ENCODE results near the gene BMERB1. TPM values are rescaled to one million over a fixed set of nuclear protein-coding genes. Genes with fewer than 3 reads are reported as not detected.

BMERB1 gene
- total and polyA plus RNA-seq, 9 of the 15 experiments (the other 6 are each of a cell fraction or from before 2014, with no cell fraction given) = 0.29 to 2.9 (median 0.94) TPM

DNA sequence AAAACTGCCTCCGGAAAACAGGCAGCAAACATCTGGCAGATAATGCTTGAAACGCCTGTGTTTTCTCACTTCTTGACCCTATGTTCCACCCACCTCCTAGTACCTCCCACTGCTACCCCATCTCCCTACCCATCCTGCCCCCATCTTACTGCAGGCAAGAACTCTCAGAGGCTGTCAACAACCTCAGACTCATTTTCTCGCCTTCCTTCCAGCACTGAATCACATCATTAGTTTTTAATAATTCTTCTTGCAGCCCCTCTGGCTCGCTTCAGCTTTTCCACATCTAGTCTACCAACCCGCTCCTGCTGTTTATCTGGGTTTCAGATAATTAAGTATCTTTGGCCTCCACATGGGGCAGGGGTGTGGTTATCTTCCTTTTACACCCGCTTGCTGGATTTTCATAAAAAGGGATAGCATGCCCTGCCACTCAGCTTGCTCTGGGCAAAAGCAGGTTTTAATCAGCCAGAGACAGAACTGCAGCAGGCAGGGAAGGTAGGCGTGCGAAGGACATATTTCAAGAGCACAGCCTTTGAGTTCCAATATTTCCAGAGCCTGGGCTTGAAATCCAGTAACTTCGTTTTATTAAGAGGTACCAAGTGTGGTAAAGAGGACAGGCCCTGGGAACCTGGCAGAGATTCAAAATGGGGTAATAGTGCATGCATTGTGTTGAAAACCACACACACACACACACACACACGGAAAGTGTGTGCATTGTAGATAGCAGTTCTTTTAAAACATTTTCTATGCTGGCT, 87.5 kb downstream of the BMERB1 start (continued):
- TF ChIP-seq MECOM (CRISPR knock-in tag; IDR thresholded peaks at IDR 0.05) (no peak), CAMTA2 (CRISPR knock-in tag; conservative IDR thresholded peaks at IDR 0.05) (no peak), PHF20 (IDR thresholded peaks at IDR 0.05; ENCODE audit: partially characterized antibody) (no peak), NFIC (IDR thresholded peaks at IDR 0.05) (peak; percentile 96), ZNF436 (CRISPR knock-in tag; IDR thresholded peaks at IDR 0.05) (no peak), ZNF174 (CRISPR knock-in tag; IDR thresholded peaks at IDR 0.05) (no peak), HSF4 (CRISPR knock-in tag; IDR thresholded peaks at IDR 0.05; ENCODE audit: borderline replicate concordance) (no peak), HNRNPL (IDR thresholded peaks at IDR 0.05; ENCODE audit: low read depth, low read length) (no peak), U2AF2 (optimal IDR thresholded peaks at IDR 0.05; ENCODE audit: low read depth, low read length) (no peak), ZFP30 (CRISPR knock-in tag; IDR thresholded peaks at IDR 0.05; ENCODE audit: borderline replicate concordance) (no peak), TBL1XR1 (IDR thresholded peaks at IDR 0.05; ENCODE audit: low read length in 2 of 2) (peak; percentile 65 to 70; a peak in 2 of 4 replicates), PYGO2 (tag; IDR thresholded peaks at IDR 0.05) (peak; percentile 39; the same call in 1 of the 2 replicates), RBM39 (optimal IDR thresholded peaks at IDR 0.05; ENCODE audit: low read depth, low read length) (no peak), ZKSCAN8 (CRISPR knock-in tag; IDR thresholded peaks at IDR 0.05) (peak; percentile 94), ETS2 (tag; IDR thresholded peaks at IDR 0.05; ENCODE audit: borderline replicate concordance, poor library complexity, severe bottlenecking) (no peak)
- TF ChIP-seq, protein P1, sequence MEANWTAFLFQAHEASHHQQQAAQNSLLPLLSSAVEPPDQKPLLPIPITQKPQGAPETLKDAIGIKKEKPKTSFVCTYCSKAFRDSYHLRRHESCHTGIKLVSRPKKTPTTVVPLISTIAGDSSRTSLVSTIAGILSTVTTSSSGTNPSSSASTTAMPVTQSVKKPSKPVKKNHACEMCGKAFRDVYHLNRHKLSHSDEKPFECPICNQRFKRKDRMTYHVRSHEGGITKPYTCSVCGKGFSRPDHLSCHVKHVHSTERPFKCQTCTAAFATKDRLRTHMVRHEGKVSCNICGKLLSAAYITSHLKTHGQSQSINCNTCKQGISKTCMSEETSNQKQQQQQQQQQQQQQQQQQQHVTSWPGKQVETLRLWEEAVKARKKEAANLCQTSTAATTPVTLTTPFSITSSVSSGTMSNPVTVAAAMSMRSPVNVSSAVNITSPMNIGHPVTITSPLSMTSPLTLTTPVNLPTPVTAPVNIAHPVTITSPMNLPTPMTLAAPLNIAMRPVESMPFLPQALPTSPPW (CRISPR knock-in tag; IDR thresholded peaks at IDR 0.05) = peak; percentile 78
- TF ChIP-seq, protein P2, sequence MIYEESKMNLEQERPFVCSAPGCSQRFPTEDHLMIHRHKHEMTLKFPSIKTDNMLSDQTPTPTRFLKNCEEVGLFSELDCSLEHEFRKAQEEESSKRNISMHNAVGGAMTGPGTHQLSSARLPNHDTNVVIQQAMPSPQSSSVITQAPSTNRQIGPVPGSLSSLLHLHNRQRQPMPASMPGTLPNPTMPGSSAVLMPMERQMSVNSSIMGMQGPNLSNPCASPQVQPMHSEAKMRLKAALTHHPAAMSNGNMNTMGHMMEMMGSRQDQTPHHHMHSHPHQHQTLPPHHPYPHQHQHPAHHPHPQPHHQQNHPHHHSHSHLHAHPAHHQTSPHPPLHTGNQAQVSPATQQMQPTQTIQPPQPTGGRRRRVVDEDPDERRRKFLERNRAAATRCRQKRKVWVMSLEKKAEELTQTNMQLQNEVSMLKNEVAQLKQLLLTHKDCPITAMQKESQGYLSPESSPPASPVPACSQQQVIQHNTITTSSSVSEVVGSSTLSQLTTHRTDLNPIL (CRISPR knock-in tag; IDR thresholded peaks at IDR 0.05) = 0 out of 2 replicates have a peak, but pooled peaks have one; percentile 18
- TF ChIP-seq, protein P3, sequence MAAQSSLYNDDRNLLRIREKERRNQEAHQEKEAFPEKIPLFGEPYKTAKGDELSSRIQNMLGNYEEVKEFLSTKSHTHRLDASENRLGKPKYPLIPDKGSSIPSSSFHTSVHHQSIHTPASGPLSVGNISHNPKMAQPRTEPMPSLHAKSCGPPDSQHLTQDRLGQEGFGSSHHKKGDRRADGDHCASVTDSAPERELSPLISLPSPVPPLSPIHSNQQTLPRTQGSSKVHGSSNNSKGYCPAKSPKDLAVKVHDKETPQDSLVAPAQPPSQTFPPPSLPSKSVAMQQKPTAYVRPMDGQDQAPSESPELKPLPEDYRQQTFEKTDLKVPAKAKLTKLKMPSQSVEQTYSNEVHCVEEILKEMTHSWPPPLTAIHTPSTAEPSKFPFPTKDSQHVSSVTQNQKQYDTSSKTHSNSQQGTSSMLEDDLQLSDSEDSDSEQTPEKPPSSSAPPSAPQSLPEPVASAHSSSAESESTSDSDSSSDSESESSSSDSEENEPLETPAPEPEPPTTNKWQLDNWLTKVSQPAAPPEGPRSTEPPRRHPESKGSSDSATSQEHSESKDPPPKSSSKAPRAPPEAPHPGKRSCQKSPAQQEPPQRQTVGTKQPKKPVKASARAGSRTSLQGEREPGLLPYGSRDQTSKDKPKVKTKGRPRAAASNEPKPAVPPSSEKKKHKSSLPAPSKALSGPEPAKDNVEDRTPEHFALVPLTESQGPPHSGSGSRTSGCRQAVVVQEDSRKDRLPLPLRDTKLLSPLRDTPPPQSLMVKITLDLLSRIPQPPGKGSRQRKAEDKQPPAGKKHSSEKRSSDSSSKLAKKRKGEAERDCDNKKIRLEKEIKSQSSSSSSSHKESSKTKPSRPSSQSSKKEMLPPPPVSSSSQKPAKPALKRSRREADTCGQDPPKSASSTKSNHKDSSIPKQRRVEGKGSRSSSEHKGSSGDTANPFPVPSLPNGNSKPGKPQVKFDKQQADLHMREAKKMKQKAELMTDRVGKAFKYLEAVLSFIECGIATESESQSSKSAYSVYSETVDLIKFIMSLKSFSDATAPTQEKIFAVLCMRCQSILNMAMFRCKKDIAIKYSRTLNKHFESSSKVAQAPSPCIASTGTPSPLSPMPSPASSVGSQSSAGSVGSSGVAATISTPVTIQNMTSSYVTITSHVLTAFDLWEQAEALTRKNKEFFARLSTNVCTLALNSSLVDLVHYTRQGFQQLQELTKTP (IDR thresholded peaks at IDR 0.05; ENCODE audit: low read depth in 1 of 2, partially characterized antibody in 2 of 2) = peak; percentile 55 to 68
- TF ChIP-seq, protein P4, sequence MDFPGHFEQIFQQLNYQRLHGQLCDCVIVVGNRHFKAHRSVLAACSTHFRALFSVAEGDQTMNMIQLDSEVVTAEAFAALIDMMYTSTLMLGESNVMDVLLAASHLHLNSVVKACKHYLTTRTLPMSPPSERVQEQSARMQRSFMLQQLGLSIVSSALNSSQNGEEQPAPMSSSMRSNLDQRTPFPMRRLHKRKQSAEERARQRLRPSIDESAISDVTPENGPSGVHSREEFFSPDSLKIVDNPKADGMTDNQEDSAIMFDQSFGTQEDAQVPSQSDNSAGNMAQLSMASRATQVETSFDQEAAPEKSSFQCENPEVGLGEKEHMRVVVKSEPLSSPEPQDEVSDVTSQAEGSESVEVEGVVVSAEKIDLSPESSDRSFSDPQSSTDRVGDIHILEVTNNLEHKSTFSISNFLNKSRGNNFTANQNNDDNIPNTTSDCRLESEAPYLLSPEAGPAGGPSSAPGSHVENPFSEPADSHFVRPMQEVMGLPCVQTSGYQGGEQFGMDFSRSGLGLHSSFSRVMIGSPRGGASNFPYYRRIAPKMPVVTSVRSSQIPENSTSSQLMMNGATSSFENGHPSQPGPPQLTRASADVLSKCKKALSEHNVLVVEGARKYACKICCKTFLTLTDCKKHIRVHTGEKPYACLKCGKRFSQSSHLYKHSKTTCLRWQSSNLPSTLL (IDR thresholded peaks at IDR 0.05) = 0 out of 2 replicates have a peak, but pooled peaks have one; percentile 12

Measured in K562 (cell line).